Epithelial cell of proximal tubule (primary cell): Measurements from ENCODE around the gene SPATA33. TPM values are rescaled to one million over a fixed set of nuclear protein-coding genes. Genes with fewer than 3 reads are reported as not detected.
"Not testable (repeated sequence)": the region's sequence is repeated elsewhere in the genome, so short reads cannot be mapped to it uniquely, and the experiment has no call there.

Experiments
- DNase-seq: peaks from one replicate; pipeline ENCODE4 v3.0.0-alpha.2; 2011; ENCODE audit warnings: low read depth
- H3K4me3 ChIP-seq: 2 replicates; pipeline ENCODE4 v1.5.1; 2011; ENCODE audit warnings: low read depth, mild to moderate bottlenecking, low read length
- CTCF ChIP-seq: conservative IDR thresholded peaks from 2 replicates; pipeline ENCODE4 v1.5.1; 2012; ENCODE audit warnings: low read depth, mild to moderate bottlenecking, low read length
- total RNA-seq: library from RNA; depleted of rRNA; stranded (reverse); fragments of >200 nt; gene quantifications from 2 replicates; pipeline ENCODE4 v1.2.3, GENCODE V29; 2015

The SPATA33 gene
- total RNA-seq, 1 donor from 2014 or later: 8.1 TPM

- no peak for TF ChIP-seq CTCF
- DNase-seq: no peak
- no peak overlapping the region for H3K4me3 ChIP-seq
These were observed 2.5 kb upstream of the SPATA33 start for GRCh38 chr16:89655062-89655643.

GRCh38 chr16:89656435-89657121 lies 1.1 kb upstream of the SPATA33 start:
- DNase-seq: no peak
- no peak for TF ChIP-seq CTCF
- H3K4me3 ChIP-seq: peak overlapping the region; percentile 88

GRCh38 chr16:89658221-89658879 lies 714 bp downstream of the SPATA33 start:
- peak overlapping the region; percentile 88 for H3K4me3 ChIP-seq
- no peak for TF ChIP-seq CTCF
- DNase-seq: no peak

GRCh38 chr16:89660146-89660545 lies 2.5 kb downstream of the SPATA33 start:
- DNase-seq: no peak
- no peak overlapping the region for H3K4me3 ChIP-seq
- TF ChIP-seq CTCF: no peak

- TF ChIP-seq CTCF: no peak
- DNase-seq: no peak
- no peak overlapping the region for H3K4me3 ChIP-seq
These were observed 3.6 kb downstream of the SPATA33 start for GRCh38 chr16:89661215-89661614.

- DNase-seq, H3K4me3 ChIP-seq: not testable (repeated sequence)
These were observed 6.6 kb downstream of the SPATA33 start for GRCh38 chr16:89664238-89664637.

- peak; percentile 50 for TF ChIP-seq CTCF
- H3K4me3 ChIP-seq, DNase-seq: not testable (repeated sequence)
These were observed 9.4 kb downstream of the SPATA33 start for GRCh38 chr16:89667000-89667399.
